ENCODE measurements around the gene MIA3.
"Not testable (repeated sequence)": the region's sequence is repeated elsewhere in the genome, so short reads cannot be mapped to it uniquely, and the experiment has no call there.

MIA3 gene

DNA sequence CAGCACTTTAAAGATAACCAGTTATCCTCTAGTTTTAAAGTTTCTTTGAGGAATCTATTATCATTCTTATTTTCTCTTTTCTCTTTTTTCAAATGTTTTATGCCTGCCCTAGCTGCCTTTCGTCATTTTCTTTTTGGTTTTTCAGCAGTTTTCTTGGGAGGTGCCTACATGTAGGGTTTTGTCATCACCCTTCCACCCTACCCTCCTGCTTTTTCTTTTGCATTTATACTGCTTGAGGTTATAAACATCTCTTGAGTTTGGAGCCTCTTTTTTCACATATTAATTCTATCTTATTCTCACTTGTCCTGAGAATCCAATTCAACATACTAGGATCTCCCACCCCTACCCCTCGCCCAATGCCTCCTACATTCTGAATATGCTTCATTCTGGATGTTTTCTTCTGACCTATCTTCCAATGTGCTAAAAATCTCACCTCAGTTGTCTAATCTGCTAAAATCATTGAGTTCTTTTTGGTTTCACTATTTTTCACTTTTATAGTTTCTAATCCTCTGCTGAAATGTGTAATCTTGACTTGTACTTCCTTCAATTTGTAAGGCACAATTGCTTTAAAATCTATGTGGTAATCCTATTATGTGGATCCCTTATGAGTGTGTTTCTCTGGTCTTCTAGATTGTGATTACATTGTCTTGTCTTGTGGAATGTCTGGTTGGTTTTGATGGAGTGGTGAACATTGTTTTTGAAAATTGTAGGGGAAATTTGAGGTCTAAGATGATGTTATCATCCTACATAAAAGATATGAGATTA is 38.7 kb downstream of the MIA3 start:
- DNase-seq (ENCODE audit: low read depth in 2 of 3, low spot score in 1 of 3): no peak

GRCh38 chr1:222657899-222658298 is 40.0 kb downstream of the MIA3 start:
- DNase-seq (ENCODE audit: low read depth in 2 of 3, low spot score in 1 of 3): no peak

DNA sequence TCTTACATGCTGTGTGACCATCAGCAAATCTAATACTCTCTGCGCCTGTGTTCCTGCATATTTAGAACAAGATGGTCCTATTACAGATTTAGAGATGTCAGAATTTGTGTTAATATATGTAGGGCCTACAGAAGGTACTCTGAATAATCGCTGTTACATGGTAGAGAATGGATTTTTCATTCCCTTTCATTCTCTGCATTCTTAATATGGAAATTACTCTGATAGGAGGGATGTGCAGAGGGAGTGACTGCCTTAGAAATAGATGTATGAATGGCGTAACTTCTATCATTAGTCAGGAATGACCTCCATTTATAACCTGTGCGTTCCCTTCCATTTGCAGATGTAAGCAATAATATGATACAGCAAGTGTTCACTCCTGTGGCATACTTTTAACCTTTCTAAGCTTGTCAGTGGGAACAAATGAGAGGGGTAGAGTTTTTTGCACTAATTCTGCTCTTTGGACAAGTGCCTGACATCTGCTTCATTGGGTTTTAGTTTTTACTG is 45.6 kb downstream of the MIA3 start:
- no peak for DNase-seq (ENCODE audit: low read depth in 2 of 3, low spot score in 1 of 3)

GRCh38 chr1:222665964-222666363 is 48.1 kb downstream of the MIA3 start:
- DNase-seq (ENCODE audit: low read depth in 2 of 3, low spot score in 1 of 3): no peak

DNA sequence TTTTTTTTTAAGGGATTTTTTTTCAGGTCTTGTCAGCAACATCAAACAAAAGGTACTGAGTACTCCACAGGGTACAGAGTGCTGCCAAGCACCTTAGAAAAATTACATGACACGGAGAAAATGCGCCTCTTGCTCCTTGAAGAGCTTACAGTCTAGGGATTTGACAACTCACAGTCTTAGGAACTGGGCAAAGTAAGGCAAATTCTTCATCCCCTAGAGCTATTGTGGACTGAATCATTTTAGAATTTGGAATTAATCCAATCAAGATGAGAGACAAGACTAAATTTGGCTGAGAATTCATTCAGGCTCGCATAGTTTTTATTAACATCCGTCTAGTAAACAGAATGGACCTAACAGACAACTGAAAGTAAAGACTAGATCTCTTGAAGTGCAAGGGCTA is 50.3 kb downstream of the MIA3 start:
- DNase-seq (ENCODE audit: low read depth in 2 of 3, low spot score in 1 of 3): not testable (repeated sequence)

GRCh38 chr1:222669107-222669506 is 51.2 kb downstream of the MIA3 start:
- DNase-seq (ENCODE audit: low read depth in 2 of 3, low spot score in 1 of 3): not testable (repeated sequence)

- no peak for DNase-seq (ENCODE audit: low read depth in 2 of 3, low spot score in 1 of 3)
Measured at GRCh38 chr1:222670110-222670509, 52.2 kb downstream of the MIA3 start.

- no peak for DNase-seq (ENCODE audit: low read depth in 2 of 3, low spot score in 1 of 3)
Measured at GRCh38 chr1:222680080-222680479, 62.2 kb downstream of the MIA3 start.

GRCh38 chr1:222691016-222691415 is 73.1 kb downstream of the MIA3 start:
- no peak for DNase-seq (ENCODE audit: low read depth in 2 of 3, low spot score in 1 of 3)

DNA sequence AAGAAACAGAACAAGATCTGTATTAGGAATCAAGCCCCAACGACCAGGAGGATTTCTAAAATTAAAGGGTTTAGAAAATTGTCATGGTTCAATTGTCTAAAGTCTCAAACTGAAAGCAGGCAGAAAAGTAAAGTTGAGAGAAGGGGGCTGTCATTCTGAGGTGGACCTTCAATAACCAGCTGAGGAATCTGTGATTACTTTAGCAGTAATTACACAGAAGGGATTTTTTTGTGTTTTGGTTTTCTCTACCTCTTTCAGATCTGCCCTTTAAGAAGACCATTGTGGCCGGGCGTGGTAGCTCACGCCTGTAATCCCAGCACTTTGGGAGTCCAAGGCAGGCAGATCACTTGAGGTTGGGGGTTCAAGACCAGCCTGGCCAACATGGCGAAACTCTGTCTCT is 77.0 kb downstream of the MIA3 start:
- no peak for DNase-seq (ENCODE audit: low read depth in 2 of 3, low spot score in 1 of 3)

DNA sequence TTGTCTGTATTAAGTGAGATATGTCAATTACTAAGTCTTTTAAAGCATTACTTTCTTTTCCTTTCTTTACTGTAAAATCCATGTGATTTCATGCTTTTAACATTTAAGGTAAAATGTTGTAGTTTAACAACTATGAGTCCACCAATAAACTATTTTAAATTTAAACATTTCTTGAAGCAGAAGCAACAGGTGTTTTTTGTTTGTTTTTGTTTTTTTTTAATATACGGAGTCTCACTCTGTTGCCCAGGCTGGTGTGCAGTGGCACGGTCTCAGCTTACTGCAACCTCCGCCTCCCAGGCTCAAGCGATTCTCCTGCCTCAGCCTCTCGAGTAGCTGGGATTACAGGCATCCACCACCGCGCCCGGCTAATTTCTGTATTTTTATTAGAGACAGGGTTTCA is 78.8 kb downstream of the MIA3 start:
- DNase-seq (ENCODE audit: low read depth in 2 of 3, low spot score in 1 of 3): no peak

GRCh38 chr1:222697203-222697602 is 79.3 kb downstream of the MIA3 start:
- no peak for DNase-seq (ENCODE audit: low read depth in 2 of 3, low spot score in 1 of 3)

DNA sequence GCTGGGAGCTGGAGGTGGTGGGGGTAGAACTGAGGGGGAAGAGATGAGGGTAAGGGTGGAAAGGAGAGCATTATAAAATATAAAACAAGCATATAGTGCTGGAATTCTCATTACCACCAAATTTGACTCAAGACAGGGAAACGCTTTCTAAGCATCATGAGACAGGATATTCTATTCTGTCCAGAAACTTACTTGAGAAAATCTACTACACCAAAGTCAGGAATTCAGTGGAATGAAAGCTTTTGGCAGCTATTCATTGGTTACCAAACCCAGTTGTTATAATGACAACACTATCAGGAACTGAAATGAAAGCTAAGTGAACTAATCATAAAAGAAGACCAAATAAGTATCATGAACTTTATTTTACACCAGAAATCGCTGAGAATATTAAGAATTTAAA is 79.9 kb downstream of the MIA3 start:
- DNase-seq (ENCODE audit: low read depth in 2 of 3, low spot score in 1 of 3): no peak

GRCh38 chr1:222702210-222702609 is 84.3 kb downstream of the MIA3 start:
- no peak for DNase-seq (ENCODE audit: low read depth in 2 of 3, low spot score in 1 of 3)

GRCh38 chr1:222704260-222704659 is 86.4 kb downstream of the MIA3 start:
- DNase-seq (ENCODE audit: low read depth in 2 of 3, low spot score in 1 of 3): no peak

DNA sequence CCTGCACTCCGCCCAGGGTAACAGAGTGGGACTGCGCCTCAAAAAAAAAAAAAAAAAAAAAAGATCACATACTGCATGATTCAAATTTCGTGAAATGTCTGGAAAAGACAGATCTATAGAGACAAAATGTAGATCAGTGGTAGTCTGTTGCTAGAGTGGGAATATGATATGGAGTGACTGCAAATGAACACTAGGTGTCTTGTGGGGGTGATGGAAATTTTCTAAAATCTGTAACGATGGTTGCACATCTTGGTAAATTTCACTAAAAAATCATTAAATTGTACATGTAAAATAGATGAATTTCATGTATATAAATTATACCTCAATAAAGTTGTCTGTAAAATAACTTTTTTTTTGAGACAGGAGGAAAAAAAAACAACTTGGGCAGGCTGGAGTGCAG is 88.9 kb downstream of the MIA3 start:
- DNase-seq (ENCODE audit: low read depth in 2 of 3, low spot score in 1 of 3): no peak

- no peak for DNase-seq (ENCODE audit: low read depth in 2 of 3, low spot score in 1 of 3)
Measured at GRCh38 chr1:222709700-222710153, 91.8 kb downstream of the MIA3 start.

GRCh38 chr1:222711319-222712252 is 93.7 kb downstream of the MIA3 start:
- peak; percentile 28 to 42 (median 30) for DNase-seq (ENCODE audit: low read depth in 2 of 3, low spot score in 1 of 3)

DNA sequence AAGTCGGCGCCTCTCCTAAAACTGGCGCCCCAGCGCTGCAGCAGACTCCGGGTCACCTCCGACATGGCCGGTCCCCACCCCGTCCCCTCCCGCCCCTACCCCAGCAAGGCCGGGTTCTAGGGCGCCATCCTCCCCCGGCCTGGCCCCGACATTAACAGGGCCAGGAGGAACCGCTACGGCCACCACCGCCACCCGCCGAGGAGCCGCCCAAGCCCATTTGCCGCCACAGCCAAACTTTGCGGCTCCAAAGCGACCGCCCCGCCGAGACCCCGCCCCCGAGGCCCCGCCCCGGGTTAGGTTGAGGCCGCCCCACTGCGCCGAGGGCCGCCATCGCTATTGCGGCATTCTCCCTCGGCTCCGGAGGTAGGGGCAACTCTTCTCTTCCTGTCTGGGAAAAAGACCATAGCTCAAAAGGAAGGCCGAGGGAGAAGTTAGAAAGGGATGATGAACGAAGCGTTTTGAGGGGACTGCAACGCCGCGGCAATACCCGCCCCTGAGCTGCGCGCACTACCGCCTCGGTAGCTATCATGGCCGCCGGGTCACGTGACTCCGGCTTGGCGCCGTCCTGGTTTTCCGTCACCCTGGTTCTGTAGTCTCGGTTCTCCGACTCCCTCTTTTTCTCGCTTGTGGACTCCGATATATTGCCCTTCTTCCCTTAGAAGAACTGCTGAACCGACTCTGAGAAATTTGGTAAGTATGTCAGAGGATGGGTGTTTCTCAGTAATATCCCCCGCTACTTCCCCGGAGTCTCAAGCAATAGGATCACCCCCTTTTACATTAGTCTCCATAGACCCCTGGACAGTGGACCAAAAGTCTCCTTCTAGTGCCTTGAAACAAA is 94.6 kb downstream of the MIA3 start, which contains the start of the genes AIDA and BROX:
Gene AIDA (minus strand): TSS at position 239 of the 838 bp plus-strand sequence. CDS start 174 bp downstream, at position 65.
Gene BROX (plus strand): TSS at position 312 of the 838 bp plus-strand sequence. CDS start 3,136 bp downstream, outside the sequence.
- peak; percentile 88 to 96 (median 94) for DNase-seq (ENCODE audit: low read depth in 2 of 3, low spot score in 1 of 3)

GRCh38 chr1:222713091-222713961 is 95.4 kb downstream of the MIA3 start:
- peak; percentile 71 to 84 (median 78) for DNase-seq (ENCODE audit: low read depth in 2 of 3, low spot score in 1 of 3)
